SK-N-MC (cell line): Measurements from ENCODE around the gene BMPR1B.

Experiments
- EZH2 ChIP-seq: fragments of 200-600 bp; sonication (generic); IDR thresholded peaks from one replicate; pipeline ENCODE4 v1.6.1; 2017; ENCODE audit warnings: antibody characterized with exemption
- POLR2AphosphoS5 ChIP-seq: IDR thresholded peaks from 2 replicates; pipeline ENCODE4 v1.6.1; 2012; ENCODE audit warnings: mild to moderate bottlenecking, low read depth, low read length, borderline replicate concordance

- TF ChIP-seq POLR2AphosphoS5, result no peak
- TF ChIP-seq EZH2, result no peak
These were observed 42.0 kb upstream of the BMPR1B start for GRCh38 chr4:94715726-94716125.
